GM12878 (cell line): ENCODE data around the gene ALG11.

Experiments used
- CHD2 ChIP-seq: IDR thresholded peaks from 2 replicates; pipeline ENCODE4 v1.6.1; 2011; ENCODE audit warnings: low read depth, low read length, improper control_type of control experiment, borderline replicate concordance
- EP300 ChIP-seq, 2 experiments: fragments of 150-350 bp in 1 of 2; IDR thresholded peaks; 2 replicates each; pipeline ENCODE4 v1.6.1; 2011 to 2012; ENCODE audit warnings: low read depth in 2 of 2, low read length in 2 of 2, borderline replicate concordance in 1 of 2, improper control_type of control experiment in 1 of 2, inconsistent platforms in 1 of 2; ENCODE audit not compliant: control insufficient read depth in 1 of 2
- STAT1 ChIP-seq: fragments of 450-650 bp; conservative IDR thresholded peaks from 2 replicates; pipeline ENCODE4 v1.6.1; 2014; ENCODE audit warnings: antibody characterized with exemption, mild to moderate bottlenecking
- TF ChIP-seq, protein P1 (sequence below), 3 experiments: IDR thresholded peaks in 2 of 3; conservative IDR thresholded peaks in 1 of 3; 2 replicates each; pipeline ENCODE4 v1.5.1; 2011; ENCODE audit warnings: low read depth in 3 of 3, low read length in 3 of 3, mild to moderate bottlenecking in 3 of 3, control low read depth in 2 of 3, moderate library complexity in 2 of 3, inconsistent platforms in 1 of 3, mixed read lengths in 1 of 3; ENCODE audit not compliant: control insufficient read depth in 2 of 3, insufficient read depth in 1 of 3; ENCODE audit errors: extremely low read depth in 1 of 3

DNA sequence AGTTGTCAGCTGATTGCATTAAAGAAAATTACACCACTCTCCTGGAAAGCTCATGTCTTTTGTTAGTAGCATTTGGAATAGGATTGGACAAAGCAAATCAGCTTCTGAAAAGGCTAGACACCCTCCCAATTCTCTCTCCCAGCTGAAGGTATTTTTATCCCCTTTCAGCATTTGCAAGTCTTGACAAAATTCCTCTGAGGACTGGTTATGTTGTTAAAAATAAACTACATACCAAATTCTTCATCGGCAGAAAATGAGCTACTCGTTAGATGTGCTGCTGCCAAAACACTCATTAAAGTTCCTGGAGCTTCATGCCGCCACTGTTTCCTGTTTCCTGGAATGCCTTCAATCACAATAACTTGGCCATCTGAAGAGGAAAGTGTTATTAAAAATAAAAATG lies 49.4 kb downstream of the ALG11 start:
- TF ChIP-seq, protein P1, sequence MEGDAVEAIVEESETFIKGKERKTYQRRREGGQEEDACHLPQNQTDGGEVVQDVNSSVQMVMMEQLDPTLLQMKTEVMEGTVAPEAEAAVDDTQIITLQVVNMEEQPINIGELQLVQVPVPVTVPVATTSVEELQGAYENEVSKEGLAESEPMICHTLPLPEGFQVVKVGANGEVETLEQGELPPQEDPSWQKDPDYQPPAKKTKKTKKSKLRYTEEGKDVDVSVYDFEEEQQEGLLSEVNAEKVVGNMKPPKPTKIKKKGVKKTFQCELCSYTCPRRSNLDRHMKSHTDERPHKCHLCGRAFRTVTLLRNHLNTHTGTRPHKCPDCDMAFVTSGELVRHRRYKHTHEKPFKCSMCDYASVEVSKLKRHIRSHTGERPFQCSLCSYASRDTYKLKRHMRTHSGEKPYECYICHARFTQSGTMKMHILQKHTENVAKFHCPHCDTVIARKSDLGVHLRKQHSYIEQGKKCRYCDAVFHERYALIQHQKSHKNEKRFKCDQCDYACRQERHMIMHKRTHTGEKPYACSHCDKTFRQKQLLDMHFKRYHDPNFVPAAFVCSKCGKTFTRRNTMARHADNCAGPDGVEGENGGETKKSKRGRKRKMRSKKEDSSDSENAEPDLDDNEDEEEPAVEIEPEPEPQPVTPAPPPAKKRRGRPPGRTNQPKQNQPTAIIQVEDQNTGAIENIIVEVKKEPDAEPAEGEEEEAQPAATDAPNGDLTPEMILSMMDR (IDR thresholded peaks at IDR 0.05 in 2 of 3, conservative IDR thresholded peaks at IDR 0.05 in 1 of 3; ENCODE audit: control insufficient read depth in 2 of 3, extremely low read depth in 1 of 3, insufficient read depth in 1 of 3, low read depth in 3 of 3, low read length in 3 of 3): no peak
- TF ChIP-seq CHD2 (no peak), EP300 (IDR thresholded peaks at IDR 0.05; ENCODE audit: borderline replicate concordance in 1 of 2, control insufficient read depth in 1 of 2, low read depth in 2 of 2, low read length in 2 of 2) (no peak), STAT1 (no peak)
